SKM-1 (cell line): Measurements from ENCODE around the gene MN1.

Source experiments
- DNase-seq: peaks from one replicate; lab custom pipeline; 2025; ENCODE audit not compliant: unreplicated experiment; lab: John Stamatoyannopoulos, UW

Gene MN1

DNA sequence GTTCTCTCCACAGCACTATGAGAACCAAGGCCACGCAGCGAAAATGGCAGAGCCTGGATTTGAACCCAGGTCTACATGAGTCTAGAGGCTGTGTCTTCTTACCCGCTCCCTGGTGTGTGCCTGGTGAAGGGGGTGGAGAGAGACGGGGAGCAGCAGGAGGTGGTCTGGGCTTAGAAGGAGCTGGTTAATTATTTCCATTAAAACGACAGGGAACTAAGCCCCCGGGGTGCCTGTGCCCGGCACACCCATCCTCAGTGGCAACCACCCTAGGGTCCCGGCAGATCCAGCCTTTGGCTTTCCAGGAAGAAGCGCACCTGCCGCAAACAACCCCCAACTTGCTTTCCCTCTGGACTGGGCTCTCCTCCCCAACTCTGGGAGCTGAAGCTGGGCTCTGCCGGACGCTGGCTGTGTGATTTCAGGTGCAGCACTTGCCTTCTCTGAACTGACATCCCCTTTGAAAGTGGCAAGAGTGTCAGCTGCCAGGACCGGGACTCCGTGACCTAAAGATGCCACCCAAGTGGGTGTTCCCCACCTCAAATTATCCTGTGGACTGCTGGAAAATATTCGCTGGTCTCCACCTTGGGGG lies 35.8 kb downstream of the MN1 start:
- DNase-seq = no peak

DNA sequence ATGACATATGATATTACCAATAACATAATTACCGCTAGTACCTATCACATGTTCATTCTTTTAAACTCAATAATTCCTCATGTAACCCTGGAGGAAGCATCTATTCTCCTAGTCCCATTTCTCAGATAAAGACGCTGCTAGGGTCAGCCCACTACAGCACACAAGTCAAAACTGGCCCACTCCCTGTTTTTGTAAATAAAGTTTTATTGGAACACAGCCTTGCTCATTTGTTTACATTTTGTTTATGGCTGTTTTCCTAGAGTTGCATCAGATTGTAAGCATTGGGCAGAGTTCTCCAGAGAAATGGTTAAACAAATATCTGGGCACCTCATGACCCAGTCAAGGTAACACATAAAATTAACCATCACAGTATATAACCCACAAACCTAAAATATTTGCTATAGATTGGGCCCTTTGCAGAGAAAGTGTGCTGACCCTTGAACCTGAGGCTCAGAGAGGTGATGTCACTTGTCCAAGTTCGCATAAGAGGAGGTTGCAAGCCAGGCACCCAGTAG lies 36.8 kb downstream of the MN1 start:
- DNase-seq = no peak

DNA sequence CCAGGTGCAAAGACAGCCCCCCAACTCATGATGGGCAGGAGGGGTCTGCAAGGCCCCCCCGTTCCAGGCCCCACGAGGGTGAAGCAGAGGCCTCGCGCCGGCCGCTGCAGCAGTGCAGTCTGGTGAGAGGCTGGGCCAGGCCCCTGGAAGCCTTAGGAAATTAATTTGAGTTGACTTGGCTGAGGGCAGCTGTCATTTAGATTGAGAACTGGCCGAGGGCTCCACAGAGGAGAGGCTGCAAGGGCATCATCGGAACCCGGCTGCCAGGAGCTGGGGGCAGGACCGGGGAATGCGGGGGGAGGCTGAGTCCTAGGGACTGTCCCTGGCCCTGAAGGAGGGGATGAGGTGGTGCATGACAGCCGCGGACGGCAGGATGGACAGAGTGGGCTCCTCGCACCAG lies 39.9 kb downstream of the MN1 start:
- no peak for DNase-seq

DNA sequence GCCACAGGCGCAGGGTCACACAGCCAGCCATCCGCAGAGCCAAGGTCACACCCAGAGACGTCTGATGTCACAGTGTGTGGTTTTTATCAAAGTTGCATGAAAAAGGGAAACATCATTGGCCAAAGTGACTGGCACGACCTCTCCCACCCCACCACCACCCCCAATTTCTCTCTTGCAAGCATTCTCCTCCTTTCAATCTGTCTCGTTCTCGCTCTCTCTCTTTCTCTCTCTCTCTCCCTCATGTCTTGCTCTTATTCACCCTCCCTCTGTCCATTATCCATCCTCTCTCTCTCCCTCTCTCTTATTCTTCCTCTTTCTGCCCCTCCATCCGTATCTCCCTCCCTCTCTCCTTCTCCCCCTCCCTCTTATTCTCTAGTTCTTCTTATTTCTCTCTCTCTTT lies 40.6 kb downstream of the MN1 start:
- no peak for DNase-seq

DNA sequence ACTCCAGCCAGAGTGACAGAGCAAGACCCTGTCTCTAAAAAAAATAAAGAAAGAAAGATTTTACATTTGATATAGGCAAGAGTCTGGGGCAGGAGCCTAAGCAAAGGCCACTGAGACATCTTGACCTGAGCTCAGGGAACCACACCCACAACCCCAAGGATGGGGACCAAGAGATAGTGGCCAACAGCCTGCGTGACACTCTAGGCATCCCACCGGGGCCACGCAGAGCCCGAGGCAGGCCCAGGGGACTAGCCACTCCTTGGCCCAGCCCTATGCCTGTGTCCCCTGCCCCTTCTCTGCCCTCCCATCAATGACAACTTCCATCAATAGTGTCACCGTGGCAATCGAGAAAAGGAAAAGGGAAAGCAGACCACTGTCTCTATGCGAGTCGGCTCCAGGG lies 41.1 kb downstream of the MN1 start:
- no peak for DNase-seq

GRCh38 chr22:27757928-27758525 lies 43.5 kb downstream of the MN1 start:
- DNase-seq = no peak

GRCh38 chr22:27756212-27756660 lies 45.3 kb downstream of the MN1 start:
- DNase-seq = no peak

- DNase-seq = no peak
These were observed 45.9 kb downstream of the MN1 start for GRCh38 chr22:27755521-27756211.

GRCh38 chr22:27754888-27755480 lies 46.6 kb downstream of the MN1 start:
- DNase-seq = no peak

DNA sequence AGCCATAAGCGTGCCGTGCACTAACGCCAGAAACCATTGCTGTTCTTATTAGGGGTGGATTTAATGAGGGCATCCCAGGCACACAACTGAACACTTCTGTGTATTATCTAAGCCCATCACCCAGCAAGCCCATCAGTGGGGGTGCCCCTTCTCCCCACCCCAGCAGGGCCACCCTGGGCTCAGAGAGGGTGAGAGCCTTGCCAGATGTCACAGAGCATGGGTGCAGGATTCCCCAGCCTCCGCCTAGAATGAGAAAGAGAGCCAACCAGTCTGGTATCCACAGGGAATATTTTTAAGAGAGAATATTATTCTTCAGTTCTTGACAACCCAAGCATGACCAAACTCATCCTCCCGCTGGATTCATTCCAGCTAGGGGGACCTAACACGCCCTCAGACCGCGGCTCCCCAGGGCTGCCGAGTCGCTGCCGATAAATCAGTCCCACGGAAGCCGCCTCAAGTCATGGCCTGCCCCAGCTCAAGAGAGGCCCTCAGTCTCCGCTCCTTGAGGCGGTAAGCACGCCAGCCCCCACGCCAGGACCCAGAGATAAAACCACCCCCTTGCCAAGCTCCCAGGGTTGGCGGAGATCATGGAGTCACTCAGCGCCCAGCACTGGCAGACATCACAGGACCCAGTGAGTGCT lies 47.2 kb downstream of the MN1 start:
- no peak for DNase-seq

GRCh38 chr22:27752771-27753170 lies 48.8 kb downstream of the MN1 start:
- DNase-seq = no peak

DNA sequence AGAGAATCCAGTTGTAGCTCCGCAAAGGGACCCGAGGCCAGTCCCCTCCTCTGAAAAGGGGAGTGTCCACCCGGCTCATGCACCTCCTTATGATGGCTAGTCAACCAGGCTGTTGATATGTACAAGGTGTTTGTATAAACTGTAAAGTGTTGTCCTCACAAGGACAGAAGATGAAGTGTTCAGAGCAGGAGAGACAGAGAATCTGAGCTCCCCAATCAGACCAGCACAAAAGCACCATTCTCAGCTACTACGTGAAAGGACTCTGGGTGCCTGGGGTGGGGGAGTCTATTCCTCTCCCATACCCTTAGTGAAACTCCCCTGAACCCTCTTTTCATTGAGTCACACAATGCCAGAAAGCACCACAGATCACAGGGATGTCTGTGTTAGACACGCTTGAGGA lies 49.4 kb downstream of the MN1 start:
- no peak for DNase-seq

DNA sequence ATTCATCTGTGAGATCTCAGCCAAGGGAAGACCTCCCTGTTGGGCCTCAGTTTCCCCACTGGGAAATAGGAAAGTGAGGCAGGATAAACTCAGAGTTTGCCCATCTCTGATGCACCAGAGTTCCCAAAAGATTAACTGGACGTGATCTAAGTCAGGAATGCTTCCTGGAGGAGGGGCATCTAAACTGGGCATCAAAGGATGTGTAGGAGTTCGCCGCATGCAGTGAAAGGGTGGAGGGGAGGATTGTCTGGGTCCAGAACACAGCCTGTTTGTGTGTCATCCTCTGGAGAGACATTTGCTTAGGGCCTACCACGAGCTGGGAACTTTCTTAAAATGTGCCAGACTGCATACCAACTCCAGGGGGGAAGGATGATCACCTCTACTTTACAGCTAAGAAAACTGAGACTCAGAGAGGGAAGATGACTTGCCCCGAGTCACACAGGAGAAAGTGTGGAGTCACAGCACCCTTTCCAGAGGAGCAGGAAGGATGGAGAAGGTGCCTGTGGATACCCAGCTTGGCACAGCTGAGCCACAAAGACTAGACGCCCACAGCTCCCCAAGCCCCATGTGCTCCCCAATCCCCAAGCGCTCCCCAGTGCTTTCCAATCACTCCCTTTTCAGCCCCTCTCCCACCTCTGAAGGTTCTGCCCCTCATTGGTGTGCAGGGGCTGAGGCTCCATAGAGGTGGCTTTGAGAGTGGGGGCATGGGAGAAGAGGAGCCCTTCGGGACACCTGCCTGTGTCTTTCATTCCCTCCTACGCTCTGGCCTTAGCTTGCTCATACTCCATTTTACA lies 50.1 kb downstream of the MN1 start:
- DNase-seq = no peak

- no peak for DNase-seq
These were observed 50.8 kb downstream of the MN1 start for GRCh38 chr22:27750584-27751265.

GRCh38 chr22:27749597-27750225 lies 51.8 kb downstream of the MN1 start:
- no peak for DNase-seq

- no peak for DNase-seq
These were observed 52.8 kb downstream of the MN1 start for GRCh38 chr22:27748751-27749191.

- DNase-seq = no peak
These were observed 53.2 kb downstream of the MN1 start for GRCh38 chr22:27748349-27748748.

DNA sequence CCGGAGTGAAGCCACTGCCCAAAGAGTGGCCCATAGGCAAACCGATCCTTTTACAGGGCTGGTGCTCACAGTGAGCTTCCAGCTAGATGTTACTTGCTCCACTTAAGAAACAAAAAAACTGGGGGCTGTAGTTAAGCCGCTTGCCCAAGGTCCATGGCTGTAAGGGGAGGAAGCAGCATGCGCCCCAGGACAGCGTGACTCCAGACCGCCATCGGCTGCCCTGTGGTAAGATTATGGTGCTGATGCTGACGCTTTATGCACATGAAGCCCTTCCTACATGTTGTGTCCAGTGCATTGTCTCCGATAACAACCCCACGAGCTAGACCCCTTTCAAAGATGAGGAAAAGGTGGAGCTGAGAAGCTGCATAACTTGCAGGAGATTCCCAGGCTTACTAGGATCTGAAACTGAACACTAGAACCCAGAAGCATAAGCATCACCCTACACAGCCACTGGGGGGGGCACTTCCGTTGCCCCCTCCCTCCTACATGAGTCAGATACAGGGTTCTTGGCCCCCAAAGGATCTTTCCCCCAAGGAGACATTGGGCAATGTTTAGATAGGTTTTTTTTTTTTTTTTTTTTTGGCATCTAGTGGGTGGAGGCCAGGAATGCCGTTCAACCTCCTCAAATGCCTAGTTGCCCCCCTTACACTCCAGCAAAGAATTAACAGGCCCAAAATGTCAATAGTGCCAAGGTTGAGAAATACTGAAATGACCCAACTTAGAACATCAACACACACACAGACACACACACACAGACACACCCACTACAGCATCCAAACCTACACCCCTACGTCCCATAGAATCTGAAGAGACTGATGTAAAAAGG lies 53.9 kb downstream of the MN1 start:
- no peak for DNase-seq

GRCh38 chr22:27746918-27747317 lies 54.6 kb downstream of the MN1 start:
- DNase-seq = no peak
